ENCODE results near the gene KIF1B.

Gene KIF1B

GRCh38 chr1:10186331-10187025 lies 23.9 kb upstream of the KIF1B start:
- Histone ChIP-seq H3K4me1 (no peaks in the 10 kb centered on the region), H3K4me2 (ENCODE audit: low read length) (no peak overlapping the region), H3K4me3 (ENCODE audit: low read depth, low read length) (no peak overlapping the region), H3K9me3 (ENCODE audit: control insufficient read depth, low read length) (no peaks in the 10 kb centered on the region), H3K36me3 (ENCODE audit: control insufficient read depth, insufficient read depth, low read length) (no peaks in the 10 kb centered on the region), H3K27me3 (ENCODE audit: control insufficient read depth, insufficient read depth, low read length) (no peaks in the 10 kb centered on the region), H3K9ac (no peak overlapping the region), H2AFZ (no peak overlapping the region), H3K79me2 (no peaks in the 10 kb centered on the region), H3K27ac (no peak overlapping the region)
- TF ChIP-seq, protein P1, sequence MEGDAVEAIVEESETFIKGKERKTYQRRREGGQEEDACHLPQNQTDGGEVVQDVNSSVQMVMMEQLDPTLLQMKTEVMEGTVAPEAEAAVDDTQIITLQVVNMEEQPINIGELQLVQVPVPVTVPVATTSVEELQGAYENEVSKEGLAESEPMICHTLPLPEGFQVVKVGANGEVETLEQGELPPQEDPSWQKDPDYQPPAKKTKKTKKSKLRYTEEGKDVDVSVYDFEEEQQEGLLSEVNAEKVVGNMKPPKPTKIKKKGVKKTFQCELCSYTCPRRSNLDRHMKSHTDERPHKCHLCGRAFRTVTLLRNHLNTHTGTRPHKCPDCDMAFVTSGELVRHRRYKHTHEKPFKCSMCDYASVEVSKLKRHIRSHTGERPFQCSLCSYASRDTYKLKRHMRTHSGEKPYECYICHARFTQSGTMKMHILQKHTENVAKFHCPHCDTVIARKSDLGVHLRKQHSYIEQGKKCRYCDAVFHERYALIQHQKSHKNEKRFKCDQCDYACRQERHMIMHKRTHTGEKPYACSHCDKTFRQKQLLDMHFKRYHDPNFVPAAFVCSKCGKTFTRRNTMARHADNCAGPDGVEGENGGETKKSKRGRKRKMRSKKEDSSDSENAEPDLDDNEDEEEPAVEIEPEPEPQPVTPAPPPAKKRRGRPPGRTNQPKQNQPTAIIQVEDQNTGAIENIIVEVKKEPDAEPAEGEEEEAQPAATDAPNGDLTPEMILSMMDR (IDR thresholded peaks at IDR 0.05), result no peak

DNA sequence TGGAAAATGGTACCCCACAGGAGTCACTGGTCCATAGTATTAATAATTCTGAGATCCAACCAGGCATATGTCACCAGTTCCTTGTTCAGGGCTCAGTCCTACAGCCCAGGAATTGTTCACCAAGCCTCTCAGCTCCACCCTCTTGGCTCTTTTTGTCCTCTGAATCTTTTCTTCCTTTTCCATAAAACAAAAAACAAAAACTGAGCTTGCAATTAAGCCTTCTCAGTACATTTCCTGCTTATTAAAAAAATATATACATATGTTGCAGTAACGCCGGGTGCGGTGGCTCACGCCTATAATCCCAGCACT lies 23.4 kb upstream of the KIF1B start:
- no peak overlapping the region for H3K4me3 ChIP-seq (ENCODE audit: low read depth, low read length)
- H3K36me3 ChIP-seq (ENCODE audit: control insufficient read depth, insufficient read depth, low read length), result no peaks in the 10 kb centered on the region
- H3K4me1 ChIP-seq, result no peaks in the 10 kb centered on the region
- no peak overlapping the region for H3K4me2 ChIP-seq (ENCODE audit: low read length)
- no peaks in the 10 kb centered on the region for H3K79me2 ChIP-seq
- no peak overlapping the region for H3K27ac ChIP-seq
- H3K27me3 ChIP-seq (ENCODE audit: control insufficient read depth, insufficient read depth, low read length), result no peaks in the 10 kb centered on the region
- no peaks in the 10 kb centered on the region for H3K9me3 ChIP-seq (ENCODE audit: control insufficient read depth, low read length)
- TF ChIP-seq, protein P1 (IDR thresholded peaks at IDR 0.05), result no peak
- no peak overlapping the region for H2AFZ ChIP-seq
- no peak overlapping the region for H3K9ac ChIP-seq

GRCh38 chr1:10188133-10188650 lies 22.2 kb upstream of the KIF1B start:
- Histone ChIP-seq H3K27me3 (ENCODE audit: control insufficient read depth, insufficient read depth, low read length) (no peaks in the 10 kb centered on the region), H3K9me3 (ENCODE audit: control insufficient read depth, low read length) (no peaks in the 10 kb centered on the region), H3K4me1 (no peaks in the 10 kb centered on the region), H3K4me3 (ENCODE audit: low read depth, low read length) (no peak overlapping the region), H3K36me3 (ENCODE audit: control insufficient read depth, insufficient read depth, low read length) (no peaks in the 10 kb centered on the region), H3K27ac (no peak overlapping the region), H3K4me2 (ENCODE audit: low read length) (no peak overlapping the region), H2AFZ (no peak overlapping the region), H3K79me2 (no peaks in the 10 kb centered on the region), H3K9ac (no peak overlapping the region)
- TF ChIP-seq, protein P1 (IDR thresholded peaks at IDR 0.05), result no peak

DNA sequence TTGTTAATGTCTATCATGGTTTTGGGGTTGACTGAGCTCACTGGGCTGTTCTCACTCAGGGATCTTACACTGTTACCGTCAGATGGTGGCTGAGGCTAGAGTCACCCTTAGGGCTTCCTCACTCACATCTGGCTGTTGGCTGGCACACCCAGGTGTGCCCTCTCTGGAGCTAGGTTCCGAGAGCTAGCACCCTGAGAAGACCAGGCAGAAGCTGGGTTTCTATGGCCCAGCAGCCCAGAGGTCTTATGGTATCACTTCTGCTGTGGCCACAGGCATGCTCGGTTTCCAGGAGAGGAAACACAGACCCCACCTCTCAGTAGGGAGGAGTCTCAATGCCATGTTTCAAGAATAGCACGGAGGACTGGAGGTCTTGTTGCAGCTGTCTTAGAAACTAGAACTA lies 20.7 kb upstream of the KIF1B start:
- Histone ChIP-seq H3K4me1 (no peaks in the 10 kb centered on the region), H3K36me3 (ENCODE audit: control insufficient read depth, insufficient read depth, low read length) (no peaks in the 10 kb centered on the region), H3K27me3 (ENCODE audit: control insufficient read depth, insufficient read depth, low read length) (no peaks in the 10 kb centered on the region), H3K27ac (no peak overlapping the region), H3K9ac (no peak overlapping the region), H3K4me2 (ENCODE audit: low read length) (no peak overlapping the region), H3K79me2 (no peaks in the 10 kb centered on the region), H2AFZ (no peak overlapping the region), H3K9me3 (ENCODE audit: control insufficient read depth, low read length) (no peaks in the 10 kb centered on the region), H3K4me3 (ENCODE audit: low read depth, low read length) (no peak overlapping the region)
- TF ChIP-seq, protein P1 (IDR thresholded peaks at IDR 0.05), result no peak

DNA sequence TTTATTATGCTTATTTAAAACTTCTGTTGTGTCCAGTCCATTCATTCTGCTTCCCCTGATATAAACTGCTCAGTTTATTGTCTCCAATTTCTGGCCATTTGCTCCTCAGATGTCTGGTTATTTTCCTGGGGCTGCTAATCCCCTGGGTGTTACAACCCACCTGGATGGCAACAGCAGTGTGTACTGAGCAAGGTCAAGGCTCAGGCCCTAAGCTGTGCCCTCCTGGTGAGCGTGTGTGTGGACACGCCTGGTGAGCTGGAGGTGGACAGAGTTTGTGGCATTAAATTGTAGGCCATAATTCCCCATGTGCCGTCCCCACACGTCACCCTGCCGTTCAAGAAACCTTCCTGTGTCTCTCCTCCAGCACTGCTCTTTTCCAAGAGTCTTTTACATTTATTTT lies 18.1 kb upstream of the KIF1B start:
- TF ChIP-seq, protein P1 (IDR thresholded peaks at IDR 0.05), result no peak
- H3K4me1 ChIP-seq, result no peaks in the 10 kb centered on the region
- H3K27me3 ChIP-seq (ENCODE audit: control insufficient read depth, insufficient read depth, low read length), result no peaks in the 10 kb centered on the region
- H3K36me3 ChIP-seq (ENCODE audit: control insufficient read depth, insufficient read depth, low read length), result no peaks in the 10 kb centered on the region
- no peak overlapping the region for H2AFZ ChIP-seq
- no peak overlapping the region for H3K27ac ChIP-seq
- H3K4me2 ChIP-seq (ENCODE audit: low read length), result no peak overlapping the region
- H3K79me2 ChIP-seq, result no peaks in the 10 kb centered on the region
- no peaks in the 10 kb centered on the region for H3K9me3 ChIP-seq (ENCODE audit: control insufficient read depth, low read length)
- H3K4me3 ChIP-seq (ENCODE audit: low read depth, low read length), result no peak overlapping the region
- H3K9ac ChIP-seq, result no peak overlapping the region
